ENCODE measurements around the gene INTS11.

Gene INTS11

DNA sequence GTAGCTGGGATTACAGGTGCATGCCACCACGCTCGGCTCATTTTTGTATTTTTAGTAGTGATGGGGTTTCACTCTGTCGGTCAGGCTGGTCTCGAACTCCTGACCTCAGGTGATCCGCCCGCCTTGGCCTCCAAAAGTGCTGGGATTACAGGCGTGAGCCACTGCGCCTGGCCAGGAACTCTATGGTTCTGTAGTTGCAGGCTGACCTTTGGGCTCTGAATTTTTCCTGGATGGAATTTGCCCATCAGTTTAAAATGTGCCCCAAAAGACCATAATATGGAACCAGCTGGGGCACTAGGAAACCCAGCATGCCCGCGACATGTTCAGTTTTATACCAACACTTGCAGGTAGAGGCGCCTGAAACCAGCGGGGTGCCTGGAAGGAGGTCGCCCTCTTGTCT lies 45.8 kb downstream of the INTS11 start:
- TF ChIP-seq, protein P1, sequence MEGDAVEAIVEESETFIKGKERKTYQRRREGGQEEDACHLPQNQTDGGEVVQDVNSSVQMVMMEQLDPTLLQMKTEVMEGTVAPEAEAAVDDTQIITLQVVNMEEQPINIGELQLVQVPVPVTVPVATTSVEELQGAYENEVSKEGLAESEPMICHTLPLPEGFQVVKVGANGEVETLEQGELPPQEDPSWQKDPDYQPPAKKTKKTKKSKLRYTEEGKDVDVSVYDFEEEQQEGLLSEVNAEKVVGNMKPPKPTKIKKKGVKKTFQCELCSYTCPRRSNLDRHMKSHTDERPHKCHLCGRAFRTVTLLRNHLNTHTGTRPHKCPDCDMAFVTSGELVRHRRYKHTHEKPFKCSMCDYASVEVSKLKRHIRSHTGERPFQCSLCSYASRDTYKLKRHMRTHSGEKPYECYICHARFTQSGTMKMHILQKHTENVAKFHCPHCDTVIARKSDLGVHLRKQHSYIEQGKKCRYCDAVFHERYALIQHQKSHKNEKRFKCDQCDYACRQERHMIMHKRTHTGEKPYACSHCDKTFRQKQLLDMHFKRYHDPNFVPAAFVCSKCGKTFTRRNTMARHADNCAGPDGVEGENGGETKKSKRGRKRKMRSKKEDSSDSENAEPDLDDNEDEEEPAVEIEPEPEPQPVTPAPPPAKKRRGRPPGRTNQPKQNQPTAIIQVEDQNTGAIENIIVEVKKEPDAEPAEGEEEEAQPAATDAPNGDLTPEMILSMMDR (IDR thresholded peaks at IDR 0.05; ENCODE audit: extremely low read depth, missing control alignments), result no peak
- no peak for DNase-seq (ENCODE audit: low spot score)

GRCh38 chr1:1275836-1276235 lies 48.6 kb downstream of the INTS11 start:
- DNase-seq (ENCODE audit: low spot score), result no peak
- TF ChIP-seq, protein P1 (IDR thresholded peaks at IDR 0.05; ENCODE audit: extremely low read depth, missing control alignments), result no peak

DNA sequence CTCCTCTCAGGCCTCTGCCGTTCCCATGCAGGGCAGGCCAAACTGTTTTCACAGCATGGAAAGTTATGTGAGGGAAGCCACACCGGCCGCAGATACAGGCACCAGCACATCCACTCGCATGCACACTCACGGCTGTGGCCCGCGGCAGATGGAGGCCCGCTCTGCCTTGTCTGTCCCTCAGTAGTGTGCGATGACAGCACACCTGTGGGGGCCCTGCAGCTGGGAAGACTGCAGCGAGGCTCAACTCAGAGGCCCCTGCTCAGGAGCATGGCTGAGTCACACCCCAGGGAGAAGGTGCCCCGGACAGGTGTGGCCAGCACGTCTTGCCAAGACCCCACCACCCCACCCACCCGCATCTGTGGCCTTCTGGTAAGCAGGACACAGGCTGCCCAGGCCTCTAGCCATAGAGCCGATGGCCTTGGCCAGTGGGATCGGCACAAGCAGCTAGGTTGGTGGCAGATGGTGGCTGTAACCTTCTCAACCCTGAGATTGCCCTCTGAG lies 49.5 kb downstream of the INTS11 start:
- TF ChIP-seq, protein P1 (IDR thresholded peaks at IDR 0.05; ENCODE audit: extremely low read depth, missing control alignments), result no peak

GRCh38 chr1:1274299-1274930 lies 50.0 kb downstream of the INTS11 start:
- TF ChIP-seq, protein P1 (IDR thresholded peaks at IDR 0.05; ENCODE audit: extremely low read depth, missing control alignments), result no peak
- no peak for DNase-seq (ENCODE audit: low spot score)

More for the DNA sequence above, 49.5 kb downstream of the INTS11 start:
- no peak for DNase-seq (ENCODE audit: low spot score)

DNA sequence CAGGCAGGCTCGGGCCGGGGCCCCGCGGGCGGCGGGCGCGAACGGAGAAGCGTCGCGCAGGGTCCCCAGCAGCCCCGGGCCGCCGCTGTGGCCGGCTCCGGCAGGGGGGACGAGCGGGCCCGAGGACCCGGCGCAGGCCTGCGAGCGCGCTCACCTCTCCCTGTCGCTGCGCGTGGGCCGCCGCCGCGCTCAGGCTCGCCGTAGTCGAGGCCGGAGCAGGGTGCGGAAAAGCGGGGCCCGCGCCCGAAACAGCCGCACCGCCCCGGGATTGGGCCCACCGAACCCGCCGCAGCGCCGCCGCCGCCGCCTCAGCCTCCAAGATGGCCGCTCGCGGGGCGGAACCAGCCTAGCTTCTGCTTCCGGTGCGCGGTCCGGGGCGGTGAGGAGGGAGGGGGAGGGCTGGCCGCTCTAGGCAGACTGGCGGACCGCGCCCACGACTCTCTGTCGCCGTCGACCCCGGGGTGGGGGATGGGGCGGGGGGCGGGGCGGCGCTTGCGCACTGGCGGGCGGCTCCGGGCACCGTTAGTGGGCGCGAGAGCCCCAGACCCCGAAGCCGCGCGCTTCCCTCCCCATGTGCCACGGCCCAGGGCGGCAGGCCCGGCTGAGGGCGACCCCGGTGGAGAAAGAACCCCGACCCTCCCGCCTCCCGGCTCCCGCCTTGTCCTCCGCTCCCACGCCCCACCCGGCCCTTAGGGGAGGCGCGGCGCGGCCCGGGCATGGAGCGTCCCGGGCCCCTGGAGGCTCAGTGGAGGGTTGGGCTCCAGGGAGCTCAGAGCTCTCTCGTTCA lies 50.8 kb downstream of the INTS11 start, which contains the start of gene UBE2J2:
UBE2J2 (minus strand) TSS at position 343 of the 787 bp plus-strand sequence. CDS start 5,862 bp downstream, outside the sequence.
- TF ChIP-seq, protein P1 (IDR thresholded peaks at IDR 0.05; ENCODE audit: extremely low read depth, missing control alignments), result no peak

GRCh38 chr1:1273209-1273511 lies 51.3 kb downstream of the INTS11 start:
- DNase-seq (ENCODE audit: low spot score), result no peak
- TF ChIP-seq, protein P1 (IDR thresholded peaks at IDR 0.05; ENCODE audit: extremely low read depth, missing control alignments), result no peak

More for the DNA sequence above, 50.8 kb downstream of the INTS11 start, which contains the start of gene UBE2J2:
- DNase-seq (ENCODE audit: low spot score), result peak; percentile 100

Data from GM20000 (cell line).